CD4-positive, alpha-beta memory T cell (primary cell): ENCODE data around the gene EPN2. TPM values are rescaled to one million over a fixed set of nuclear protein-coding genes. Genes with fewer than 3 reads are reported as not detected.

Experiments
- CTCF ChIA-PET: fragments of 350-600 bp; sonication (Branson Sonifier 250); formaldehyde crosslinking; loops from one replicate; lab custom pipeline; 2021; ENCODE audit warnings: inconsistent platforms; ENCODE audit not compliant: partially characterized antibody; lab: Charles Lee
- POLR2A ChIA-PET: fragments of 350-600 bp; sonication (Branson Sonifier 250); formaldehyde crosslinking; loops from one replicate; lab custom pipeline; 2021; ENCODE audit not compliant: partially characterized antibody; lab: Charles Lee
- DNase-seq, 5 donors: peaks; one replicate each; pipeline versions ENCODE4 v3.0.0 to v3.0.0-alpha.2; 2020 to 2022; ENCODE audit warnings: mixed read lengths in 1 of 5
- H3K27ac ChIP-seq: one replicate; pipeline ENCODE4 v1.7.0; 2013; ENCODE audit warnings: low read depth, low read length
- H3K27me3 ChIP-seq: 2 replicates; pipeline ENCODE4 v1.7.0; 2013; ENCODE audit warnings: mild to moderate bottlenecking, low read length, moderate library complexity; ENCODE audit not compliant: insufficient read depth
- H3K36me3 ChIP-seq: 2 replicates; pipeline ENCODE4 v1.7.0; 2013; ENCODE audit warnings: mild to moderate bottlenecking, low read length, moderate library complexity; ENCODE audit not compliant: insufficient read depth
- H3K4me1 ChIP-seq: 2 replicates; pipeline ENCODE4 v1.7.0; 2013; ENCODE audit warnings: mild to moderate bottlenecking, low read length, moderate library complexity; ENCODE audit not compliant: insufficient read depth
- H3K4me3 ChIP-seq, 2 donors: one replicate each; pipeline ENCODE4 v1.7.0; 2013; ENCODE audit warnings: low read length in 2 of 2, mild to moderate bottlenecking in 1 of 2
- H3K9me3 ChIP-seq, 2 donors: one replicate each; pipeline ENCODE4 v1.7.0; 2013; ENCODE audit warnings: low read length in 2 of 2, control low read depth in 1 of 2; ENCODE audit not compliant: control insufficient read depth in 1 of 2
- H3K27ac Mint-ChIP-seq, 7 donors: one replicate each; pipeline ENCODE4 v1.8.0; 2020 to 2021; ENCODE audit warnings: mixed read lengths in 7 of 7, mild to moderate bottlenecking in 6 of 7, inconsistent platforms in 3 of 7, moderate library complexity in 3 of 7
- H3K27me3 Mint-ChIP-seq, 2 donors: one replicate each; pipeline ENCODE4 v1.8.0; 2020 to 2021; ENCODE audit warnings: mixed read lengths in 2 of 2
- H3K36me3 Mint-ChIP-seq, 2 donors: one replicate each; pipeline ENCODE4 v1.8.0; 2020 to 2021; ENCODE audit warnings: mixed read lengths in 2 of 2, inconsistent platforms in 1 of 2, mild to moderate bottlenecking in 1 of 2
- H3K4me1 Mint-ChIP-seq, 4 donors: one replicate each; pipeline ENCODE4 v1.8.0; 2020 to 2021; ENCODE audit warnings: mixed read lengths in 4 of 4, mild to moderate bottlenecking in 1 of 4
- H3K4me3 Mint-ChIP-seq, 8 donors: one replicate each; pipeline ENCODE4 v1.8.0; 2020 to 2021; ENCODE audit warnings: mixed read lengths in 8 of 8, mild to moderate bottlenecking in 7 of 8, moderate library complexity in 6 of 8, inconsistent platforms in 3 of 8
- H3K9me3 Mint-ChIP-seq, 8 donors: one replicate each; pipeline ENCODE4 v1.8.0; 2020 to 2021; ENCODE audit warnings: mixed read lengths in 8 of 8, mild to moderate bottlenecking in 5 of 8, inconsistent platforms in 3 of 8, moderate library complexity in 1 of 8
- intact Hi-C: fragments of 100-400 bp; cut with micrococcal nuclease; formaldehyde crosslinking; loops from one replicate; pipeline ENCODE4 v1.15.1; 2023
- polyA plus RNA-seq, 2 donors: library from polyadenylated mRNA; unstranded; fragments of 300-500 nt; fragmentation: Illumina TruSeq; gene quantifications; one replicate each; pipeline ENCODE4 v1.2.3, GENCODE V29; 2021
- total RNA-seq, 2 experiments: library from RNA; stranded (reverse); gene quantifications; one replicate each; pipeline ENCODE4 v1.2.3, GENCODE V29; 2021

Gene EPN2
- total and polyA plus RNA-seq, 4 experiments from 2014 or later: 4.2 to 10.4 (median 9.9) TPM

GRCh38 chr17:19296786-19297778, 59.9 kb downstream of the EPN2 start:
- no peak for DNase-seq
- H3K9me3 Mint-ChIP-seq: no peaks in the 10 kb centered on the region
- Histone ChIP-seq H3K4me3 (no peak overlapping the region), H3K9me3 (no peaks in the 10 kb centered on the region), H3K36me3 (no peaks in the 10 kb centered on the region), H3K4me1 (no peaks in the 10 kb centered on the region), H3K27ac (no peak overlapping the region), H3K27me3 (no peaks in the 10 kb centered on the region)
- H3K4me1 Mint-ChIP-seq: no peaks in the 10 kb centered on the region
- ChIA-PET POLR2A (no interaction called here), CTCF (no interaction called here)
- H3K27ac Mint-ChIP-seq: no peak overlapping the region
- no peak overlapping the region for H3K4me3 Mint-ChIP-seq
- H3K27me3 Mint-ChIP-seq: peaks cover 0 to 2% of the 10 kb centered on the region in 2 donors
- intact Hi-C loops: no loop called here
- H3K36me3 Mint-ChIP-seq: no peaks in the 10 kb centered on the region

- Histone ChIP-seq H3K27me3 (no peaks in the 10 kb centered on the region), H3K9me3 (no peaks in the 10 kb centered on the region), H3K4me1 (no peaks in the 10 kb centered on the region), H3K27ac (no peak overlapping the region), H3K36me3 (no peaks in the 10 kb centered on the region), H3K4me3 (no peak overlapping the region)
- Mint-ChIP-seq H3K9me3 (no peaks in the 10 kb centered on the region), H3K4me3 (no peak overlapping the region), H3K27ac (no peak overlapping the region), H3K4me1 (no peaks in the 10 kb centered on the region), H3K36me3 (no peaks in the 10 kb centered on the region), H3K27me3 (peaks cover 0 to 1% of the 10 kb centered on the region in 2 donors)
- no peak for DNase-seq
- CTCF ChIA-PET: interaction anchor here (1.2 kb wide), 1 partner anchor 39 kb away, joined by 3 read pairs; no protein-coding TSS in a partner anchor
- intact Hi-C loops: no loop called here
- POLR2A ChIA-PET: no interaction called here
These were observed 61.5 kb downstream of the EPN2 start for GRCh38 chr17:19298569-19299213.

- Mint-ChIP-seq H3K36me3 (no peaks in the 10 kb centered on the region), H3K4me3 (no peak overlapping the region), H3K9me3 (no peaks in the 10 kb centered on the region), H3K27me3 (peaks cover 0 to 1% of the 10 kb centered on the region in 2 donors), H3K4me1 (no peaks in the 10 kb centered on the region), H3K27ac (no peak overlapping the region)
- Histone ChIP-seq H3K4me1 (no peaks in the 10 kb centered on the region), H3K4me3 (no peak overlapping the region), H3K27me3 (no peaks in the 10 kb centered on the region), H3K36me3 (no peaks in the 10 kb centered on the region), H3K27ac (no peak overlapping the region), H3K9me3 (no peaks in the 10 kb centered on the region)
- intact Hi-C loops: no loop called here
- ChIA-PET POLR2A (no interaction called here), CTCF (interaction anchor here (1.2 kb wide), 1 partner anchor 39 kb away, joined by 3 read pairs; no protein-coding TSS in a partner anchor)
- DNase-seq: no peak
These were observed 62.1 kb downstream of the EPN2 start for GRCh38 chr17:19299214-19299747.

GRCh38 chr17:19299866-19300265, 62.7 kb downstream of the EPN2 start:
- POLR2A ChIA-PET: no interaction called here
- Mint-ChIP-seq H3K27ac (no peak overlapping the region), H3K36me3 (no peaks in the 10 kb centered on the region), H3K4me3 (no peak overlapping the region), H3K9me3 (no peaks in the 10 kb centered on the region), H3K4me1 (no peaks in the 10 kb centered on the region), H3K27me3 (peaks cover 0 to 1% of the 10 kb centered on the region in 2 donors)
- no peaks in the 10 kb centered on the region for H3K27me3 ChIP-seq
- CTCF ChIA-PET: no interaction called here
- H3K36me3 ChIP-seq: no peaks in the 10 kb centered on the region
- H3K27ac ChIP-seq: no peak overlapping the region
- DNase-seq: no peak
- H3K4me3 ChIP-seq: no peak overlapping the region
- no peaks in the 10 kb centered on the region for H3K4me1 ChIP-seq
- no peaks in the 10 kb centered on the region for H3K9me3 ChIP-seq
- intact Hi-C loops: no loop called here

- H3K27me3 Mint-ChIP-seq: peaks cover 1 to 3% of the 10 kb centered on the region in 2 donors
- no peaks in the 10 kb centered on the region for H3K36me3 Mint-ChIP-seq
- H3K4me1 Mint-ChIP-seq: peaks cover 13 to 14% (median 14%) of the 10 kb centered on the region in 4 donors
- Histone ChIP-seq H3K9me3 (no peaks in the 10 kb centered on the region), H3K27ac (no peak overlapping the region), H3K27me3 (no peaks in the 10 kb centered on the region), H3K4me1 (peaks cover 14% of the 10 kb centered on the region), H3K36me3 (no peaks in the 10 kb centered on the region), H3K4me3 (no peak overlapping the region)
- no peaks in the 10 kb centered on the region for H3K9me3 Mint-ChIP-seq
- no peak for DNase-seq
- no peak overlapping the region for H3K4me3 Mint-ChIP-seq
- POLR2A ChIA-PET: no interaction called here
- CTCF ChIA-PET: no interaction called here
- intact Hi-C loops: no loop called here
- H3K27ac Mint-ChIP-seq: no peak overlapping the region
These were observed 64.2 kb downstream of the EPN2 start for GRCh38 chr17:19301274-19301951.

- H3K9me3 Mint-ChIP-seq: no peaks in the 10 kb centered on the region
- no peaks in the 10 kb centered on the region for H3K9me3 ChIP-seq
- no peak for DNase-seq
- H3K36me3 Mint-ChIP-seq: no peaks in the 10 kb centered on the region
- H3K27me3 Mint-ChIP-seq: peaks cover 1 to 7% of the 10 kb centered on the region in 2 donors
- CTCF ChIA-PET: no interaction called here
- H3K27ac ChIP-seq: no peak overlapping the region
- H3K4me1 ChIP-seq: peaks cover 19% of the 10 kb centered on the region
- POLR2A ChIA-PET: no interaction called here
- H3K27ac Mint-ChIP-seq: no peak overlapping the region
- peaks cover 18 to 20% (median 19%) of the 10 kb centered on the region in 4 donors for H3K4me1 Mint-ChIP-seq
- H3K4me3 ChIP-seq: no peak overlapping the region
- intact Hi-C loops: no loop called here
- H3K27me3 ChIP-seq: no peaks in the 10 kb centered on the region
- H3K36me3 ChIP-seq: no peaks in the 10 kb centered on the region
- H3K4me3 Mint-ChIP-seq: no peak overlapping the region
These were observed 64.8 kb downstream of the EPN2 start for GRCh38 chr17:19301973-19302372.
